Suppressor macrophage (primary cell): Measurements from ENCODE around the gene CSRNP3.

Experiments used
- DNase-seq, 4 experiments: peaks; one replicate each; pipeline ENCODE4 v3.0.0-alpha.2; 2020 to 2022

Gene CSRNP3

DNA sequence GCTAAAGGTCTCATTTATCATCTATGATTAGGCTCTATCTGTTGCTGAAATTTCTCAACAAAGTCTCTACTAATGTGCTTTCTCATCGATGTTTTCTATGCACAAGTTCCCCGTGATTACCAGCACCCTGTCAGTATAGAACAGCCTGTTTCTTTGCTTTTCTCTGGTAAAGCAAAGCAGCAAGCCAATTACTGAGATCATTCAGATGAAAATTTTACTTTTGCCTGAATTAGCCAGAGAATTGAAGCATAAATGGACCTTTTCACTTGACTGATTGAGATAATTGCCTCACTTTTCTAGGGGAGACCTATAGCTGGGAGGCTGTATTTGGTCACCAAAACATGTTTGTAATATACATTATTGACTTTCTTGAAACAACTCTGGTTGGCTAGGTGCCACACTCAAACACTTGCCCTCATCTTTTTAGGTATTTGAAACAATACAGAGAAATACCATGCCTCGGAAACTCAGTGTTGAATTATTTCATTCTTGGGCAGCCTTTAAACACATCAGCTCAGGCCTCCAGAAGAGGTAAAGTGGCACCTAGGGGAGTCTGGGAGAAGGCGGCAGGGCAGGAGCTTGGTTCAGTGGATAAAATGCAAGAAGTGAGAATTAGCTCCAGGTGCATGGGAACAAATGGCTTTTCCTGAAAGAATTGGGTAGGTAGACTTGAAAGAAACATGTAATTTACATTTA is 228.4 kb downstream of the CSRNP3 start:
- DNase-seq = no peak

GRCh38 chr2:165698444-165698884 is 229.0 kb downstream of the CSRNP3 start:
- peak; percentile 3 to 36 (median 30) for DNase-seq

DNA sequence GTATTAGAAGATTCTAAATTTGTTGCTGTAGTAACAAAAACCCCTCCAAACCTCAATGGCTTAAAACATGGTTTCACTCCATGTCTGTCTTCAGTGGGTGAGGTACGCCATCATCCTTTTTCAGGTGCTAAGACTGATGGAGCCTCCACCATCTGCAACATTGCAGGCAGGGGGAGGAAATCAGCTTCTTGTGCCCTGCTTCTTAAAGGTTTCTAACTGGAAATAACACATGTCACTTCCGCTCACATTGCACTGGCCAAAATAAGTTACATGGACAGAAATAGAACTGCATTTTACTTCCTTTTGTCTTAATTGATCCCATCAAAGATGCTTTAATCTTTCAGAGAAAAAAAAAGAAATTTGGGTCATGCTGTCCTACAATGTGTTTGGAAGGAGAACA is 230.4 kb downstream of the CSRNP3 start:
- no peak for DNase-seq

DNA sequence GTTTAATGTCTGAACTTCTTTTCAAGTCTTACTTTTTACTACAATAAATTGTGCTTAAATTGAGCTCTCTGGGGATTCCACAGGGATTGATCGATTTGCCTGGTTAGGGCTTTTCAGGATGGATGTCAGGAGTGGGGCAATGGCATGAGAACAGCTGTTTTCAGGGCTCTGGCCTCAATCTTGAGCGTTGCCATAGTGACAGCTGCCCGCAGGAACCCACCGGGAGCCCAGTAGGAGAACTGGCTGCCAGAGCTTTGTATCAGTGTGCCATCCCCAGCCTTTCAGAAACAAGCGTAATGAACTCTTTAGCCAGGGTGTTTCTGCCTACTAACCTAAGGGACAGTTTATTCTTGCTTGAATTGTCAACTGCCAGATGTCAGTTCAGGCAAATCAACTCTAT is 231.0 kb downstream of the CSRNP3 start:
- DNase-seq = no peak

DNA sequence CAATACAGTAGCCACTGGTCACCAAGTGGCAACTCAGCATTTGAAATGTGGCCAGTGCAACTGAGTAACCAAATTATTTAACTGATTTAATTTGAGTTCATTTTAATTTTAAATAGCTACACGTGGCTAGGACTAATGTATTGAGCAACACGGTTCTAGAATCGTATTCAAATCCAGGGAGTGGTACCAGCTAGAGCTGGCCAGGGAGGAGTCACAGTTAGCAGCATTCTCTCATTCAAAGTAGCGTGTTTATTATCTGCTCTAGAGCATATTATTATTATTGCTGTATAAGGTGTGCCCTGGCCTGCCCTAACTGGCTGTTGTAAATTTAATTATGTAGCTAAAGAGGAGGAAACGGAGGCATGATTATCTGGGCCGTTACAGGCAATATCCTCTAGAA is 231.6 kb downstream of the CSRNP3 start:
- DNase-seq = no peak

- DNase-seq = no peak
These were observed 237.5 kb downstream of the CSRNP3 start for GRCh38 chr2:165706960-165707487.

- no peak for DNase-seq
These were observed 246.6 kb downstream of the CSRNP3 start for GRCh38 chr2:165716091-165716490.

GRCh38 chr2:165718610-165719210 is 249.2 kb downstream of the CSRNP3 start:
- DNase-seq = no peak

DNA sequence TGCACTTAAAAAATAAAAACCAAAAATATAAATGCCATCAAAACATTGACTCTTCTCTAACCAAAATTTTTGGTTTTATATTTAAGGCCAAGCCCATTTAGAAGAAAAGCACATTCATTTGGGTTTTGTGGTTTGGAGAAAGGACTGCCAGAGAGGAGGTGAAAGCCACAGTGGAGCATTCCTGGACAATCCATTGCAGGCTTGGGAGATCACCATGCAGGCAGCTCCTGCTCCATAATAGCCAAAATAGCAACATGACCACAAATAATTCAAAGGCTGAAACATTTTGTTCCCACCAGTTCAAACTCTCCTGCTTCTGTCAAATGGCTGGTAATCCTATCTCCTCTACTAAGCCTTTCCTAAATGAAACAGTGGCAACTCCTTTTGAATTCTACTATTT is 251.0 kb downstream of the CSRNP3 start:
- no peak for DNase-seq

GRCh38 chr2:165725421-165725820 is 255.9 kb downstream of the CSRNP3 start:
- peak in 2 of 4 experiments; percentile 8 to 14 for DNase-seq
